ENCODE measurements around the gene RBP4. TPM values are rescaled to one million over a fixed set of nuclear protein-coding genes. Genes with fewer than 3 reads are reported as not detected.

Gene RBP4
- total and polyA plus RNA-seq, 12 donors: 0.66 to 224 (median 10.2) TPM; not detected in 1

- H3K36me3 ChIP-seq (replicated peaks in 1 of 2): no peaks in the 10 kb centered on the region
- intact Hi-C loops (cut with DNase I): no loop called here
- no peaks in the 10 kb centered on the region for H3K9me3 ChIP-seq (replicated peaks in 1 of 3)
- no peak overlapping the region for H3K4me3 ChIP-seq
- 84 to 92% (median 88%) methylated on average over 15 of the region's 15 CpGs for WGBS, 4 donors
- no peaks in the 10 kb centered on the region for H3K4me1 ChIP-seq (replicated peaks in 1 of 2)
- DNase-seq: no peak
- H3K27me3 ChIP-seq: no peaks in the 10 kb centered on the region
- TF ChIP-seq POLR2A (IDR thresholded peaks at IDR 0.05) (no peak), CTCF (IDR thresholded peaks at IDR 0.05) (no peak)
- H3K27ac ChIP-seq: no peak overlapping the region
Measured at GRCh38 chr10:93589648-93590562, 11.1 kb downstream of the RBP4 start.

- no peak for DNase-seq
- H3K27ac ChIP-seq: no peak overlapping the region
- no peaks in the 10 kb centered on the region for H3K36me3 ChIP-seq (replicated peaks in 1 of 2)
- no peak overlapping the region for H3K4me3 ChIP-seq
- WGBS, 4 donors: 92 to 95% (median 92%) methylated on average over 7 of the region's 7 CpGs
- TF ChIP-seq CTCF (IDR thresholded peaks at IDR 0.05) (no peak), POLR2A (IDR thresholded peaks at IDR 0.05) (no peak)
- H3K27me3 ChIP-seq: no peaks in the 10 kb centered on the region
- H3K9me3 ChIP-seq (replicated peaks in 1 of 3): no peaks in the 10 kb centered on the region
- intact Hi-C loops (cut with DNase I): no loop called here
- no peaks in the 10 kb centered on the region for H3K4me1 ChIP-seq (replicated peaks in 1 of 2)
Measured at GRCh38 chr10:93584445-93584844, 16.6 kb downstream of the RBP4 start.

GRCh38 chr10:93580828-93581227, 20.2 kb downstream of the RBP4 start:
- TF ChIP-seq CTCF (IDR thresholded peaks at IDR 0.05) (no peak), POLR2A (IDR thresholded peaks at IDR 0.05) (no peak)

DNA sequence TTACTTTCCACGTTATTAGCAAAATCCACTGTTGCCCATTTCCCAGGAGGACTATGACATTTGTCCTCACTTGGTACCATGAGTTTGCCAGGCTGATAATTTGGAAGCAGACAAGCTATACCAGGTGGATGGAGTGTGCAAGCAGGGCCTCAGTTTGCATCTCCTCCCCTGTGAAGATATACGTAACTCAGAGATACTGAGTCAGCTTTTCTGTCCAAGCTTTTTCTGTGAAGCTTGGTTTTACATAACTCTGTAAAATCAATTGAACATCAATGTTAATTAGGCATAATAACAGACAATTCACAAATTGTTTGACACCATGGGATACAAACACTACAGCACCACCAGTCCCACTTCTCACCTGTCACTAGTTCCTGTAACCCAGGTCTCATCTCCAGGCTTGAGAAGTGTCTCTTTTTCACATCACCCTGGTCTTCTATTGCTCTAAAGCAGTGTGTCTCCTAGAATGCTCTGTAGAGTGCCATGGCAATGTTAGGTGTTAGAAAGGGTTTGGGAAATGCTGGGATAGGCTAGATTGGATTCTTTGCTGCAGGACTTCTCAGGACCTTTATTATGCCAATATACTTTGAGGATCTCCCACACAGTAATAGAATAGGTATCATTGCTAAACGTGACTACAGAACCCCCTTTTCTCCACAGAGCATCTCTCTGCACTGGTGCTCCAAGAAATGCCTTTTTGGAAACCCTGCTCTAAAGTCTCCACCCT, 20.9 kb downstream of the RBP4 start:
- DNase-seq: no peak
- no peaks in the 10 kb centered on the region for H3K4me1 ChIP-seq (replicated peaks in 1 of 2)
- no peak overlapping the region for H3K27ac ChIP-seq
- no peak for TF ChIP-seq CTCF (IDR thresholded peaks at IDR 0.05)
- TF ChIP-seq POLR2A (IDR thresholded peaks at IDR 0.05): no peak
- 75 to 83% (median 80%) methylated on average over 3 of the region's 3 CpGs for WGBS, 4 donors
- H3K9me3 ChIP-seq (replicated peaks in 1 of 3): no peaks in the 10 kb centered on the region
- intact Hi-C loops (cut with DNase I): no loop called here
- H3K36me3 ChIP-seq (replicated peaks in 1 of 2): no peaks in the 10 kb centered on the region
- no peaks in the 10 kb centered on the region for H3K27me3 ChIP-seq
- H3K4me3 ChIP-seq: no peak overlapping the region

More at GRCh38 chr10:93580828-93581227, 20.2 kb downstream of the RBP4 start:
- Histone ChIP-seq H3K4me3 (no peak overlapping the region), H3K36me3 (replicated peaks in 1 of 2) (no peaks in the 10 kb centered on the region), H3K27ac (no peak overlapping the region), H3K9me3 (replicated peaks in 1 of 3) (no peaks in the 10 kb centered on the region), H3K4me1 (replicated peaks in 1 of 2) (no peaks in the 10 kb centered on the region), H3K27me3 (no peaks in the 10 kb centered on the region)
- intact Hi-C loops (cut with DNase I): no loop called here
- no peak for DNase-seq
- WGBS, 4 donors: 35 to 45% (median 42%) methylated on average over 6 of the region's 6 CpGs

All from adrenal gland (tissue), 12 donors.